Stimulated activated CD4-positive, alpha-beta T cell treated with anti-CD3 and anti-CD28 coated beads, TNF-alpha, amount 100 ng/mL, for 4 hours (primary cell): ENCODE data around the gene TBC1D14.

Experiments used
- DNase-seq, 3 experiments: peaks; one replicate each; pipeline ENCODE4 v3.0.0-alpha.2; 2020; ENCODE audit warnings: low read depth in 3 of 3

TBC1D14 gene

DNA sequence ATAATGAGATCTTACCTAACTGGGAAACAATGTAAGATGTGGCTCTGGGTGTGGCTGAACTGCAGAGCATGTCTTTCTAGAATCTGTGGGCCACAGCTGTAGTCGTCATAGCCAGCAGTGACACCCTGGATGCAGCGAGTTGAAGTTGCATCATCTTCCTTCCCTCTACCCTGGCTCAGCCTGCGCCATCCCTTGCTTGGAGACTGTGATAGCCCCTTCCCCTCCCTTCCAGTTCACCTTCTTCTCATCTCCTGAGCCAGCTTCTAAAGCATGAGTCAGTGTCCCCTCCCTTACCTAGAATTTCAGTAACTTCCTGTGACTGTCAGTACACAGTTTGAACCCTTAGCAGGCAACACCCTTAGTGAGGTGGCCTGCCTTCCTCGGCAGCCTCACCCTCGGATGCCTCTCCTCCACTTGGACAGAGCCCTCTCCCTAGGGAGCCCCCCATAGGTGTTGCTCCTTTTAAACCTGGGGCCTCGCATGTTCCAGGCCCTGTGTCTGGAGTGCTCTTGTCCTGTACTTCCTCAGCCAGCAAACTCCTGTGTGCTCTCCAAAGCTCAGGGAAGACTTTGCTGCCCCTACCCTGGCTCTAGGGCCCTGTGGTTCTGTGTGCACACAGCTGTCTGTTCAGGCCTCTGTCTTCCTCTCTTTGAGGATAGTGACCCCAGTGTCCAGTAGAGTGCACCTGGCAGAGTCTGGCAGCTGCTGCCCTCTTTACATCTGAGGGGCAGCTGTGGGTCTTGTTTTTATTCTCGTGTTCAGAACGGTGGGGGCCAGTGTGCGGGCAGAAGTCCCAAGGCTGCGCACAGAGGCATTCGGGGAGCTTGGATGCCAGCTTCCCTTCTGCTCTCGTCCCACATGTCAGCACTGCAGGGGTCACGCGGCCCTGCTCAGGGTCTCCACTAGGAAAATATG lies 89.8 kb downstream of the TBC1D14 start:
- DNase-seq = no peak

- no peak for DNase-seq
Measured at GRCh38 chr4:7000421-7001176, 91.0 kb downstream of the TBC1D14 start.

DNA sequence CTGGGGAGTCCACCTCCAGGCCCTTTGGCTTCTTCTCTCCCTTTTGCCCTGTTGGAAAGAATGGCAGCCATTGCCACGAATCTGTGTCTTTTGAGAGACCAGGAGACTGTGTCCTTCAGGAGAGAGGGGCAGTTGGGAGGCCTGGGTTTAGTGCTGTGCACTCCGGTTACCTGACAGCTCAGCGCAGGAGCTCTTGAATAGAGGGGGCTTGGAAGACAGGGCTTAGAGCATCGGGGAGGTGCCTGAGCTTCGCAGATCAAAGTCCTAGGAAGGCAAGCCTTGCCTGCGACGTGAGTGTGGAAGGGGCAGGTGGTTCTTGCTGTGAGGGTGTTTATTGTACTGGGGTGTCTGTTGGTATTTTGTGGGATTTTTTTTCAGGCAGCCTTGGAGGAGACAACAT lies 91.6 kb downstream of the TBC1D14 start:
- no peak for DNase-seq

DNA sequence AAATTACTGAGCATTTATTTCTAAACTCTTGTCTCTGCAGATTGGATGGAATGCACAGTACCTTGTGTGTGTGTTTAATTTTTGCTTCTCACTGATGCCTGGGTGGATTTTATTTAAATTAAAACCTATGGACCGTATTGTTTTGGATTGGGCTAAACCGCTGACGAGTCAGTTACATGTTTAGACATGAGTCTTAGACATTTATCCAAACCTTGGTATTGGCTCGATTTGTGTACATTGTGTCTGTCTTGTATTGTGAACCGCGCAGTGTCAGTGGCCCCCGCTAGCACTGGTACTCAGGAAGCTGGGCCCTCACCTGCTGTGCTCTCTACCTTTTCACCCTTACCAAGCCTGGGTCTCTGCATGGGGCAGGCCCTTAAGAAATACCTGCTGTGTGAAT lies 92.7 kb downstream of the TBC1D14 start:
- no peak for DNase-seq

GRCh38 chr4:7003176-7003878 lies 93.7 kb downstream of the TBC1D14 start:
- no peak for DNase-seq

DNA sequence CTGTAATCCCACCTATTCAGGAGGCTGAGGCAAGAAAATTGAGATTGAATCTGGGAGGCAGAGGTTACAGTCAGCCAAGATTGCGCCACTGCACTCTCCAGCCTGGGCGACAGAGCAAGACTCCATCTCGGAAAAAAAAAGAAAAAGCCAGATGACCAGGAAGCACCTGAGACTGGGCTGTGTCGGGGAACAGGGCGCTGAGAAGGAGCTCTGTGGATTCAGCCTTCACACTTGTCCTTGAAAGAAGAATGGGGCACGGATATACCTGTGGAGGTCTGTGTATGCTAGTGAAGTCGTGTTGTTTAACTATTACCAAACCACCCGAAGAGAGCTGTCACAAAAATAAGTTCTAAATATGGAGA lies 94.2 kb downstream of the TBC1D14 start:
- DNase-seq = no peak

DNA sequence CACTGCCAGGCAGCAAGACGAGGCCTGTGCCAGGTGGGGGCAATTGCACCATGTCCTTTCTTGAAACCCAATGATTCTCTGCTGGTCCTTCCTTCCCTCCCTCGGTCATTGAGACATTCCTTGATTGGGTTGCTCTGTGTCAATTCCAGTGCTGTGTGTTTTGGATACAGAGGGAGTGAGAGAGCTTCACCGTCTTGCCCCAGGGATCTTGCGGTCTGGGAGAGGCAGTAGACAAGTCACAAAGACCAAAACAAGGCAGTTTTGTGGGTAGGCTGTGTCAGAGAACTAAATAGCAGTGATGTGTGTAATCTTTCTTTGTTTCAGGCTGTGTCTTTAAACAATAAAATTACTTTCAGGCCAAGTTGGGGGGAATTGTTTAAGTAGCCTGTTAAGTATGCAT lies 94.7 kb downstream of the TBC1D14 start:
- no peak for DNase-seq

DNA sequence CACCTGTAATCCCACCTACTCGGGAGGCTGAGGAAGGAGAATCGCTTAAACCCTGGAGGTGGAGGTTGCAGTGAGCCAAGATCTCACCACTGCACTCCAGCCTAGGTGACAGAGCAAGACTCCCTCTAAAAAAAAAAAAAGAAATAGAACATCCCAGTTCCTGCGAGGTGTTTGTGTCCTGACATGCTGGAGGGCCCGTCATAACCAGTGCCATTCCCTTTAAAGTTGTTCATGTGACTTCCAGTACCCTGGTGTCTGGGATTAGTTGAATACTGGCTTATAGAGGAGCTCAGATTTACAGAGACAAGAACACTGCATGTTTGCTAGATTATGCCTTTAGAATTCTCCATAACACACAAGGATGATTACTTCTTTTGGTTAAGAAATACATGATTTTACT lies 95.9 kb downstream of the TBC1D14 start:
- DNase-seq = no peak

DNA sequence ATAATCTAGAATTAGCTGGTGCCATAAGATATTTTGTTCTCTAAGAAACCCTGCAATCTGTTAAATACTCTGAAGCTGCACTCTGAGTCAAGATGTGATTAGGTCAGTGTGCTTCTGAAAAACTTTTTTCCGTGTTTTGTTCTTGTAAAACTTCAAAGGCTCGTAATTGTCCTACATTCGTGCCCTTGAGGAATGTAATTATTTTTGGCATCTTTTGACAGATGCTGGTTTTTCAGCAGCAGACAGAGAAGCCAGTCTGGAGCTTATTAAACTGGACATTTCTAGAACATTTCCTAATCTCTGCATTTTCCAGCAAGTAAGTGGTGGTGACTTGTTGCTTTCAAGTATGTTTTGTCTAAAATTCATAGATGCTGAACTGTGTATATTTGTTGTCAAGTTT lies 96.8 kb downstream of the TBC1D14 start:
- DNase-seq = no peak

- no peak for DNase-seq
Measured at GRCh38 chr4:7007142-7007907, 97.7 kb downstream of the TBC1D14 start.

DNA sequence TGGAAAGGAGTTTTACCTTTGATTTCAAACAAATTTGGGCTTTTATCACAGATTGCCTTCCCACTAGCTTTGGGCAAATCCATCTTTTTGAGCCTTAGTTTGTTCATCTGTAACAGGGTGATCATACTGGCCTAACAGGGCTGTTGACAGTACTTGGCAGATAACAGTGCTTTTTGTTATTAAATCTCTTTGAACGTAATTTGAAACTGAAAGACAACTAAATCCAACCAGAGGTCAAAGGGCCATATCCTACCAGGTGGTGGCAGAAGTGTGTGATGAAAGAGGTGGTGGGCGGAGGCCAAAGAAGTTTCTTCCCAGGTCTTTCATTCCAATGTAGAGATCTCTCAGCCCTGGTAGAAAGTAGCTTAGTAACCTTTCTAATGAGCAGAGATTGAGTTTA lies 98.3 kb downstream of the TBC1D14 start:
- no peak for DNase-seq

- no peak for DNase-seq
Measured at GRCh38 chr4:7009564-7009963, 99.9 kb downstream of the TBC1D14 start.

GRCh38 chr4:7013175-7013574 lies 103.5 kb downstream of the TBC1D14 start:
- DNase-seq = no peak

GRCh38 chr4:7014815-7015214 lies 105.2 kb downstream of the TBC1D14 start:
- DNase-seq = no peak

DNA sequence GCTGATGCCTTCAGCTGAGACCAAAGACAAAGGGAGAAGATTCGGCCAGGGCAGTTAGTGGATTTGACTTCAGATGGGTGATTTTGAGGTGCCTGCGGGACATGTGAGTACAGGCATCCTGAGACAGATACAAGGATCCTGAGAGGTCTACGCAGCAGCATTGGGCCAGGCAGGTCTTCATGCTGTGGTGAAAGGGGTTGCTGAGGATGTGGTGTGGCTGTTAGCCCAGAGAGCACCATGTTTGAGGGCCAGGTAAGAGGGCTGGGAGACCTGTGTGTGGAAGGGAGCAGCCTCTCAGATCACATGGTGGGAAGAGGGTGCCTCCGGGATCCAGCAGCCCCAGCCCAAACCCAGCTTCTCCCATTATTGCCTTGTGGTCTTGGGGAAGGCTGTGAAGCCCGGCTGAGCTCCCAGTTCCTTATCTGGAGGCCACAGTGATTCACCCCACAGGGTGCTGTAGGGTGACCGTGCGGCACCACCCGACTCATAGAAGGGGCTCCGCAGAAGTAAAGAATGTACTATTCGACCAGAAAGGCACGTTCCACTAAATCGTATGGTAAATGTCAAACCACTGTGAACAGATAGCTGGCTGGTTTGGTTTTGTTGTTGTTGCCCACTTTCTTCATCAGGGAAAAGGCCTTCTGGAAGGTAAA lies 105.9 kb downstream of the TBC1D14 start:
- DNase-seq = no peak

DNA sequence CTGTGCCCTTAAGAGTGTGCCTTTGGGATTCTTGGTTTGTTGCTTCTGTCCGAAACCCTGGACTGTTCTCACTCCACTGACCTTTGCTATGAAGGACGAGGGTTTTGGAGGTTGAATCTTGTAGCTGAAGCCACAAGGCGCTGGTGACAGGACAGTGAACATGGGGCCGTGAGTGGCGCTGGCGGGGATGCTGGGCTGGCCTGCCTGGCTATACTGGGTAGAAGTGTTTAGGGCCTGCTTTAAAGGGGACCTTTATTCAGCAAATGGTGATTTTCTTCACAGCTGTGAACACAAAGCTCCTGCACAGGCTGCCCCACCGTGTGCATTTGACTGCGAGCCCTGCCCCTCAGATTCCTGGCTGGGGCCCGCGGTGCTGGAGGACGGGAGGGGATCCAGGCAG lies 106.5 kb downstream of the TBC1D14 start:
- DNase-seq = no peak

- DNase-seq = no peak
Measured at GRCh38 chr4:7016512-7016911, 106.9 kb downstream of the TBC1D14 start.

DNA sequence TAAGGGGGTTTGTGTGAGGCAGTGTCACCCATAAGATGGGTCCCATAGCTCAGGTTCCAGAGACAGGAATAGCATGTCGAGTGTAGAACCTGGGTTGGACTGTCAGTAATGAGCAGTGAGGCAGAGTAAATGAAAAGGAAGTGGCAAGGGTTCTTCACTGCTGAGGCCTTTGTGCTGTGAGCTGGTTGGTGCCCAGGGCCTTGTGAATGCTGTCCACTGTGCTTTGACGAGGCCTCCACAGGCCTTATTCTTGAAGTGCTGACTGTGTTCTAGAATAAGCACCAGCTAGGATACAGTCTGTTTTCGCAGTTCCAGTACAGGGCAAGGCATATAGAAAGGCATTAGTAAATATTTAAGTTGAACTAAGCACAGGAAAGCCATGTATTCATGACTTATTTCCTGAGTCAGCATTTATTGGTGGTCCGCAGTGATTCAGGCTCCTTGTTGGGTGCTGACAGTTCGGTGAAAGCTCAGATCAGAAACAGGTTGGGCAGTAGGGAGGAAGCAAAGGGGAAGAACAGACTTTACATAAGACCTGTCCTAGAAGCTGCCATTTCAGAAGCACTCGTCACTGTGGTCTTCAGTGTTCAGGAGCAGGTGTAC lies 107.9 kb downstream of the TBC1D14 start:
- DNase-seq = no peak

DNA sequence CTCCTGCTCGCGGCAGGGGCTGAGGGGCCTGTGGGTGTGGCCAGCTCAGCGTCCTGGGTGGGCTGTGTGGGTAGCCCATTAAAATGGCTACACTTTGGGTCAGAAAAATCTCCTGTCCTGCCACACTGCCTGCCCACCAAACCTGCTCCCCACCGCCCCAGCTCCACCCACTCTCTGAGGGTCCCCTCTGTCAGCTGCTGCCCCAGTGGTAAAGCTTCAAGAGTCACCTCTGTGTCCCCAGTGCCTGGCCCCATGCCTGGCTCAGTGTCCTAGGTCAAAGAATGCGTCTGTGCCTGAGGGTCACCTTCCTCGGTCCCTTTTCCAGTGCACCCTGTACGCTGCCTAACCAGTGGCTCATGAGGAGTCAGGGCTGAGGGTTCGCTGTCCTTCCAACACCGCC lies 108.7 kb downstream of the TBC1D14 start:
- DNase-seq = no peak

DNA sequence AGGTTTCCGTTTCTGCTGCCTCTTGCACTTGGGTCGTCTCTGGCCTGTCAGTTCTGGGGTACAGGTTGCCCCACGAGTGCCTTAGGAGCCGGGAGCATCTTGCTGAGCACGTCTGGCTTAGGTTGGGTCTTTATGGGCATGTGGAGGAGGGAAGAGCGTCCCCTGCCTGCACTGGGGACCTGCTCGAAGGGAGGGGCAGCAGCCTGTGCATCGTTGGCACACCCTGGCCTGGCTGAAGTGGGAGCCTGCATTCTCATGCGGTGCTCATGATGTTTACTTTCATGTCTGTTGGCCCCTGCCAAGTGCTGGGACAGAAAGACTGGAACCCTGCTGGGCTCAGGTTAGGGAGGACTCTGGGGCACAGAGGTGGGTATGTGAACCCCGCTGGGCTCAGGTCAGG lies 109.7 kb downstream of the TBC1D14 start:
- DNase-seq = no peak

DNA sequence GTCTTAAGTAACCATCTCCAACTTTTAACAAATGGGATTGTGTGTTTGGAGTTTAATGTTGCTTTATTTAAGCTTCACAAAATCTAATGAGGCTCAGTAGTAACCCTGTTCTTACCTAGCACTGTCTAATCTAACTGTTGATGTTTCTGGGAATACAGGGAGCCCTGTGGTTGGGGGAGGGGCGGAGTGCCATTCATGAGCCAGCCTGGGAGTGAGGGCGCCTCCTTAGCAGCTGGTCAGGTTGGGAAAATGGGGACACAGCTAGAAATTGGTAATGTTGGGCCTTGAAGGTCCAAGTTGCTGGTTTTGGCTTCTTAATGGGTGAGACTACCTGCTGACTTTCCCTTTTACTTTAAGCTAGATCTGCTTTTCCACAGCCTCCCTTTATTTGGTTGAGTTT lies 110.7 kb downstream of the TBC1D14 start:
- no peak for DNase-seq
